GM21723 (cell line): ENCODE data around the gene IER2.
"Not testable (repeated sequence)": the region's sequence is repeated elsewhere in the genome, so short reads cannot be mapped to it uniquely, and the experiment has no call there.

Experiments
- ATAC-seq: cut with Tn5 transposase; IDR thresholded peaks from one replicate; pipeline ENCODE4 v1.9.1; 2021; ENCODE audit warnings: mild to moderate bottlenecking, moderate library complexity; ENCODE audit not compliant: unreplicated experiment

The IER2 gene

DNA sequence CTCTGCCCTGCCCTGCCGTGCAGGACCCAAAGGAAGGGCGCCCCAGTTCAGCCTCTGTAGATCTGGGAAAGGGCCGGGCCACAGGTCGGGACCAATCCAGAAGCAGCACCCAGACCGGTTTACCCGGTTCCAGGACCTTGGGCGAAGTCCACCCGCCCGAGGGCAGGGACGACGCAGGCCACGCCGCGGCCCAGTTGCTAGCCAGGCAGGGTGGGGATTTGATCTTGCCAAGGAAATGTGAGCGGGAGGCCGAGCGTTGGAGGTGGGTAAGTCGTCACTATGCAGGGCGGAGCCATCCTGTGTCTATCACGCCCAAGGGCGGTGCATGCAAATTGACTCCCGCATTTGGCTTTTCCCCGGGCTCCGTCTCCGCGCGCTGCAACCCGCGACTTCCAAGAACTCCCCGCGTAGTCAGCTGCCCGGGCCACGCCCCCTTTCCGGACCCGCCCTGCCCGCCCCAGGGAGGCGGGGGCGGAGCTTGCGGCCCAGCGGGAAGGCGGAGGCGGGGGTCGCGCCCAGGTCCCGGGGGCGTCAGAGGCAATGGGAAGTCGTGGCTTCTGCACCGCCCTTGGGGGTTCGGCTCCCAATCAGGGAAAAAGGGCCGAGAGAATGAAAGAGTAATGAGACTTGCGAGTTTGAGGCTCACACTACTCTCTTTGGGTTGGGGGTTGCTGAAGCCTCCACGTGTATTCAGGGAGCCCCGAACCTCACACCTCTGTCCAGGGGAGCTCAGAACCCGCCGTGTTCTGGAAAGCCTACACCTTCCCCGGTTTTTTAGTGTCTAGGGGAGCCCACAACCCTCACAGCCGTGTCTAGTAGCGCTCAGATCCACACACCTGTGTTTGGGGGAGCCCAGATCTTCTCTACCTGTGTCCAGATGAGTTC lies 12.8 kb downstream of the IER2 start:
- peak; percentile 57 for ATAC-seq

GRCh38 chr19:13163609-13164342 lies 13.6 kb downstream of the IER2 start:
- no peak for ATAC-seq

- ATAC-seq, result no peak
These were observed 14.3 kb downstream of the IER2 start for GRCh38 chr19:13164343-13165161.

DNA sequence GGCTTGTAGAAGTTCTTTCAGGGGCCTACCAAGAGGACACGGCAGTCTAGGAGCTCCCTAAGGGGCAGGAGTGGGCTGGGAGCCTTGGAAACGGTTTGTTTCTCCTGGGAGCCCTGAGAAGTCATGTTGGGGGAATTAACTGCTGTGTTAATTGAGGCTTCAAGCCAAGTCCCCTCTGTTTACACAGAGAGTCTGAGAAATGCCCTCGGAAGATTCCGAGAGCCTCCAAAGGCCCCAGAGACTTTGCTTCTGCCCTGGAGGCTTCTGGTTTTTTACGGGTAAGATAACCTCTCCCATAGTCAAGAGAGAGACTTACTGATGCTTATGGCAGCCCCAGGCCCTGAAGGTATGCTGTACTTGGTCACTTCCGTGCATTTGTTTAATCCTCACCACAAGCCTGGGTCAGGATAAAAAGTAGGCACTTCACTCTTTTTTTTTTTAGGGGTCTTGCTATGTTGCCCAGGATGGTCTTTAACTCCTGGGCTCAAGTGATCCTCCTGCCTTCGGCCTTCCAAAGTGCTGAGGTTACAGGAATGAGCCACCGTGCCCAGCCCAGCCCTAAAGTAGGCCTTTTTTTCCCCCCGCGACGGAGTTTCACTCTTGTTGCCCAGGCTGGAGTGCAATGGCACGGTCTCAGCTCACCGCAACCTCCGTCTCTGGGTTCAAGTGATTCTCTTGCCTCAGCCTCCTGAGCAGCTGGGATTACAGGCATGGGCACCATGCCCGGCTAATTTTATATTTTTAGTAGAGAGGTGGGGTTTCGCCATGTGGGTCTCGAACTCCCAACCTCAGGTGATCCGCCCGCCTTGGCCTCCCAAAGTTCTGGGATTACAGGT lies 15.2 kb downstream of the IER2 start:
- no peak for ATAC-seq

DNA sequence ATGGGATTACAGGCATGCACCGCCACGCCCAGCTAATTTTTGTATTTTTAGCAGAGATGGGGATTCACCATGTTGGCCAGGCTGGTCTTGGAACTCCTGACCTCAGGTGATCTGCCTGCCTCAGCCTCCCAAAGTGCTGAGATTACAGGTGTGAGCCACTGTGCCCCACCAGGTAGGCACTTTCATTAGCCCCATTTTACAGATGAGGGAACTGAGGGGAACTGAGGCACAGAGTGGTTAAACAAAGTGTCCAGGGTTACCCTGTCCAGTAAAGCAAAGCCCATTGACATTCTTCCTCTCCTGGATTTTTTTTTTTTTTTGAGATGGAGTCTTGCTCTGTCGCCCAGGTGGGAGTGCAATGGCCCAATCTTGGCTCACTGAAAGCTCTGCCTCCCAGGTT lies 15.9 kb downstream of the IER2 start:
- not testable (repeated sequence) for ATAC-seq

- ATAC-seq, result no peak
These were observed 19.6 kb downstream of the IER2 start for GRCh38 chr19:13169769-13170168.

GRCh38 chr19:13171146-13171545 lies 20.9 kb downstream of the IER2 start:
- ATAC-seq, result no peak

GRCh38 chr19:13172346-13173138 lies 22.3 kb downstream of the IER2 start:
- no peak for ATAC-seq

DNA sequence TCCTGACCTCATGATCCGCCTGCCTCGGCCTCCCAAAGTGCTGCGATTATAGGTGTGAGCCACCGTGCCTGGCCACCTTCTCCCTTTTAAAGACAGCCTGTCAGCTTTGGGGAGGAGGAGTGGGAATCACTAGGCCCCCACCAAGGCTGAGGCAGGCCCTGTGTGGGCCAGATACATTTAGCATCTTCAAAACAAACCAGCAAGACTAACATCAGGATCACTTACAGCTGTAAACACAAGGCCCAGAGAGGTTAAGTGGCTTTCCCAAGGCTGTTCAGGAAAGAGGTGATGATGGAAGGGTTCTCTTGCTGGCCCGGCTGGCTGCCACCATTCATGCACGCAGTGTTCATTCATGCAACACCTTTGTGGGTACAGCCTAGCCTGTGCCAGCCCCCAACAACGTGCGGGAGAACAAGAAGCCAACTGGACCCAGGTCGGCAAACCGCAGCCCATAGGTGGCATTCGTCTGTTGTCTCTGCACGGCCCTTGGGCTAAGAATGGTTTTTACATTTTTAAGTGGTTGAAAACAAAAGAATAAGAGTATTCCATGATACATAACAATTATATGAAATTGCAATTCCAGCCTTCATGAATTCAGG lies 23.0 kb downstream of the IER2 start:
- no peak for ATAC-seq

GRCh38 chr19:13176345-13176744 lies 26.1 kb downstream of the IER2 start:
- ATAC-seq, result no peak

DNA sequence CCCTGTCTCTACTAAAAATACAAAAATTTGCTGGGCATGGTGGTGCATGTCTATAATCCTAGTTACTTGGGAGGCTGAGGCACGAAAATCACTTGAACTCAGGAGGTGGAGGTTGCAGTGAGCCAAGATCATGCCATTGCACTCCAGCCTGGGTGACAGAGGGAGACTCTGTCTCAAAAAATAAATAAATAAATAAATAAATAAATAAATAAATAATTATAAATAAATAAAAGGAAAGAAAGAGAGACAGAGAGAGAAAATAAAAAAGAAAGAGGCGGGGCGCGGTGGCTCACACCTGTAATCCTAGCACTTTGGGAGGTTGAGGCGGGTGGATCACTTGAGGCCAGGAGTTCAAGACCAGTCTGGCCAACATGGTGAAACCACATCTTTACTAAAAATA lies 27.4 kb downstream of the IER2 start:
- ATAC-seq, result not testable (repeated sequence)

DNA sequence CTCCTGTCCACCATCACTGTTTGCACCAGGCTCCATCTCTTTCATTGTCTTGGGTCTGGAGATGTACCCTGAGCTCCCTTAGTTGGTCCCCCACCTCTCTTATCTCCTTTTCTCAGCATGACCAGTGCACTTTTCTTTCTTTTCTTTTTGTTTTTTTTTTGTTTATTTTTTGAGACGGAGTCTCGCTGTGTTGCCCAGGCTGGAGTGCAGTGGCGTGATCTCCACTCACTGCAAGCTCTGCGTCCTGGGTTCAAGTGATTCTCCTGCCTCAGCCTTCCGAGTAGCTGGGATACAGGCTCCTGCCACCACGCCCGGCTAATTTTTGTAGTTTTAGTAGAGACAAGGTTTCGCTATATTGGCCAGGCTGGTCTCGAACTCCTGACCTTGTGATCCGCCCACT lies 28.1 kb downstream of the IER2 start:
- not testable (repeated sequence) for ATAC-seq

GRCh38 chr19:13181747-13182388 lies 31.7 kb downstream of the IER2 start:
- no peak for ATAC-seq

GRCh38 chr19:13184926-13185325 lies 34.7 kb downstream of the IER2 start:
- ATAC-seq, result not testable (repeated sequence)

GRCh38 chr19:13185763-13186657 lies 35.8 kb downstream of the IER2 start:
- ATAC-seq, result not testable (repeated sequence)

DNA sequence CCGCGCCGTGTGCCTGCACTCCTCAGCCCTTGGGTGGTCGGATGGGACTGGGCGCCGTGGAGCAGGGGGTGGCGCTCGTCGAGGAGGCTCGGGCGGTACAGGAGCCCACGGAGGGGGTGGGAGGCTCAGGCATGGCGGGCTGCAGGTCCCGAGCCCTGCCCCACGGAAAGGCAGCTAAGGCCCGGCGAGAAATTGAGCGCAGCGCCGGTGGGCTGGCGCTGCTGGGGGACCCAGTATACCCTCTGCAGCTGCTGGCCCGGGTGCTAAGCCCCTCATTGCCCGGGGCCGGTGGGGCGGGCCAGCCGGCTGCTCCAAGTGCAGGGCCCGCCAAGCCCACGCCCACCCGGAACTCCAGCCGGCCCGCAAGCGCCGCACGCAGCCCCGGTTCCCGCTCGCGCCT lies 36.5 kb downstream of the IER2 start:
- not testable (repeated sequence) for ATAC-seq

- ATAC-seq, result no peak
These were observed 37.2 kb downstream of the IER2 start for GRCh38 chr19:13187419-13187818.

DNA sequence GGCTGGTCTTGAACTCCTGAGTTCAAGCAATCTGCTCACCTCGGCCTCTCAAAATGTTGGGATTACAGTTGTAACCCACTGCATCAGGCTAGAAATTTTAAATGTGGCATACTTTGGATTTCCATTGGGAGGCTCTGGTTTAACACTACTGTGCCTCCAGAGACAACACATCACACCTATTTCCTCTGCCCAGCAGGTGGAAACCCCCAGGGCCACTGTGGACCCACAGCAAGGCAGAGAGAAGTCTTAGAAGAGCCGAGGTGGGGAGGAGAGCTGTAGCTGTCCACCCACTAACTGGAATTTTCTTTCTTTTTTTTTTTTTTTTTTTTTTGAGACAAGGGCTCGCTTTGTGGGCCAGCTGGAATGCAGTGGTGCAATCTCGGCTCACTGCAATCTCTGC lies 39.4 kb downstream of the IER2 start:
- ATAC-seq, result no peak
